HEK293 (cell line): ENCODE results near the gene TEX36.

ENCODE experiments used
- BCL11A ChIP-seq: fragments of 450-650 bp; formaldehyde crosslinking; IDR thresholded peaks from 2 replicates; pipeline ENCODE4 v1.5.1; 2016; ENCODE audit warnings: low read depth, missing biosample characterization, missing genetic modification characterization
- EGR2 ChIP-seq: fragments of 450-650 bp; formaldehyde crosslinking; IDR thresholded peaks from 2 replicates; pipeline ENCODE4 v1.5.1; 2016; ENCODE audit warnings: low read depth, missing biosample characterization, missing genetic modification characterization
- FEZF1 ChIP-seq: fragments of 450-650 bp; formaldehyde crosslinking; IDR thresholded peaks from 2 replicates; pipeline ENCODE4 v1.5.1; 2016; ENCODE audit warnings: missing biosample characterization, missing genetic modification characterization
- GLI2 ChIP-seq: fragments of 450-650 bp; formaldehyde crosslinking; IDR thresholded peaks from 2 replicates; pipeline ENCODE4; 2017; ENCODE audit warnings: missing biosample characterization, missing genetic modification characterization, low read depth, borderline replicate concordance
- GLIS1 ChIP-seq: fragments of 450-650 bp; formaldehyde crosslinking; IDR thresholded peaks from 2 replicates; pipeline ENCODE4 v1.5.1; 2016; ENCODE audit warnings: missing biosample characterization, missing genetic modification characterization
- KLF10 ChIP-seq: fragments of 450-650 bp; IDR thresholded peaks from 2 replicates; pipeline ENCODE4 v1.5.1; 2018; ENCODE audit warnings: missing biosample characterization, mild to moderate bottlenecking, missing genetic modification characterization
- KLF16 ChIP-seq: fragments of 450-650 bp; formaldehyde crosslinking; IDR thresholded peaks from 2 replicates; pipeline ENCODE4 v1.5.1; 2017; ENCODE audit warnings: missing biosample characterization, missing genetic modification characterization
- KLF7 ChIP-seq: fragments of 450-650 bp; formaldehyde crosslinking; IDR thresholded peaks from 2 replicates; pipeline ENCODE4 v1.5.1; 2016; ENCODE audit warnings: missing biosample characterization, missing genetic modification characterization, borderline replicate concordance
- KLF8 ChIP-seq: fragments of 450-650 bp; formaldehyde crosslinking; IDR thresholded peaks from 2 replicates; pipeline ENCODE4 v1.5.1; 2016; ENCODE audit warnings: missing biosample characterization, missing genetic modification characterization
- OSR2 ChIP-seq: fragments of 450-650 bp; formaldehyde crosslinking; IDR thresholded peaks from 2 replicates; pipeline ENCODE4 v1.5.1; 2016; ENCODE audit warnings: missing biosample characterization, missing genetic modification characterization
- REPIN1 ChIP-seq: fragments of 450-650 bp; formaldehyde crosslinking; IDR thresholded peaks from 2 replicates; pipeline ENCODE4 v1.5.1; 2017; ENCODE audit warnings: missing biosample characterization, missing genetic modification characterization, low read depth
- SCRT1 ChIP-seq: fragments of 450-650 bp; formaldehyde crosslinking; IDR thresholded peaks from 2 replicates; pipeline ENCODE4 v1.5.1; 2016; ENCODE audit warnings: missing biosample characterization, missing genetic modification characterization, borderline replicate concordance
- SETDB1 ChIP-seq: IDR thresholded peaks from one replicate; pipeline ENCODE4 v1.6.1; 2017; ENCODE audit warnings: mild to moderate bottlenecking, low read length, moderate library complexity, mixed read lengths; ENCODE audit not compliant: insufficient read length
- SP3 ChIP-seq: fragments of 450-650 bp; formaldehyde crosslinking; IDR thresholded peaks from 2 replicates; pipeline ENCODE4 v1.5.1; 2016; ENCODE audit warnings: missing biosample characterization, missing genetic modification characterization
- ZBTB48 ChIP-seq: fragments of 450-650 bp; formaldehyde crosslinking; IDR thresholded peaks from 2 replicates; pipeline ENCODE4 v1.5.1; 2016; ENCODE audit warnings: missing biosample characterization, missing genetic modification characterization
- ZFP41 ChIP-seq: fragments of 450-650 bp; formaldehyde crosslinking; IDR thresholded peaks from 2 replicates; pipeline ENCODE4 v1.5.1; 2016; ENCODE audit warnings: missing biosample characterization, missing genetic modification characterization, borderline replicate concordance
- ZNF10 ChIP-seq: fragments of 450-650 bp; formaldehyde crosslinking; IDR thresholded peaks from 2 replicates; pipeline ENCODE4 v1.5.1; 2017; ENCODE audit warnings: missing biosample characterization, missing genetic modification characterization
- ZNF121 ChIP-seq: fragments of 450-650 bp; formaldehyde crosslinking; IDR thresholded peaks from 2 replicates; pipeline ENCODE4 v1.5.1; 2016; ENCODE audit warnings: missing biosample characterization, missing genetic modification characterization
- ZNF202 ChIP-seq: fragments of 450-650 bp; formaldehyde crosslinking; IDR thresholded peaks from 2 replicates; pipeline ENCODE4 v1.5.1; 2016; ENCODE audit warnings: missing biosample characterization, missing genetic modification characterization, borderline replicate concordance
- ZNF302 ChIP-seq: fragments of 450-650 bp; formaldehyde crosslinking; IDR thresholded peaks from 2 replicates; pipeline ENCODE4 v1.5.1; 2016; ENCODE audit warnings: missing biosample characterization, missing genetic modification characterization, low read depth
- ZNF324 ChIP-seq: fragments of 450-650 bp; formaldehyde crosslinking; IDR thresholded peaks from 2 replicates; pipeline ENCODE4 v1.5.1; 2016; ENCODE audit warnings: missing biosample characterization, missing genetic modification characterization
- ZNF350 ChIP-seq: fragments of 450-650 bp; formaldehyde crosslinking; IDR thresholded peaks from 2 replicates; pipeline ENCODE4 v1.5.0; 2017; ENCODE audit warnings: missing biosample characterization, mild to moderate bottlenecking, missing genetic modification characterization
- ZNF416 ChIP-seq: fragments of 450-650 bp; formaldehyde crosslinking; IDR thresholded peaks from 2 replicates; pipeline ENCODE4 v1.5.1; 2016; ENCODE audit warnings: missing biosample characterization, missing genetic modification characterization
- ZNF473 ChIP-seq: fragments of 450-650 bp; formaldehyde crosslinking; IDR thresholded peaks from 2 replicates; pipeline ENCODE4 v1.5.1; 2017; ENCODE audit warnings: missing biosample characterization, missing genetic modification characterization
- ZNF549 ChIP-seq: fragments of 450-650 bp; IDR thresholded peaks from 2 replicates; pipeline ENCODE4 v1.5.1; 2018; ENCODE audit warnings: missing biosample characterization, missing genetic modification characterization, mild to moderate bottlenecking, inconsistent platforms, moderate library complexity
- ZNF558 ChIP-seq: fragments of 450-650 bp; formaldehyde crosslinking; IDR thresholded peaks from 2 replicates; pipeline ENCODE4 v1.5.1; 2016; ENCODE audit warnings: missing biosample characterization, missing genetic modification characterization
- ZNF561 ChIP-seq: fragments of 450-650 bp; IDR thresholded peaks from 2 replicates; pipeline ENCODE4 v1.5.1; 2018; ENCODE audit warnings: missing biosample characterization, missing genetic modification characterization, borderline replicate concordance
- ZNF600 ChIP-seq: fragments of 450-650 bp; formaldehyde crosslinking; IDR thresholded peaks from 2 replicates; pipeline ENCODE4 v1.5.1; 2016; ENCODE audit warnings: missing biosample characterization, missing genetic modification characterization
- ZSCAN16 ChIP-seq: fragments of 450-650 bp; formaldehyde crosslinking; IDR thresholded peaks from 2 replicates; pipeline ENCODE4 v1.5.1; 2016; ENCODE audit warnings: missing biosample characterization, missing genetic modification characterization
- ZSCAN30 ChIP-seq: fragments of 450-650 bp; IDR thresholded peaks from 2 replicates; pipeline ENCODE4 v1.5.1; 2018; ENCODE audit warnings: missing biosample characterization, mild to moderate bottlenecking, missing genetic modification characterization, moderate library complexity
- ZXDB ChIP-seq: fragments of 450-650 bp; formaldehyde crosslinking; IDR thresholded peaks from 2 replicates; pipeline ENCODE4 v1.5.1; 2016; ENCODE audit warnings: missing biosample characterization, missing genetic modification characterization
- TF ChIP-seq, protein P1 (sequence below): fragments of 450-650 bp; formaldehyde crosslinking; IDR thresholded peaks from 2 replicates; pipeline ENCODE4 v1.5.1; 2016; ENCODE audit warnings: missing biosample characterization, missing genetic modification characterization
- TF ChIP-seq, protein P2 (sequence below): fragments of 450-650 bp; formaldehyde crosslinking; IDR thresholded peaks from 2 replicates; pipeline ENCODE4 v1.5.1; 2016; ENCODE audit warnings: missing biosample characterization, missing genetic modification characterization
- TF ChIP-seq, protein P3 (sequence below): fragments of 450-650 bp; formaldehyde crosslinking; optimal IDR thresholded peaks from 2 replicates; pipeline ENCODE3; 2016; ENCODE audit warnings: missing biosample characterization, mild to moderate bottlenecking, missing genetic modification characterization

The TEX36 gene

DNA sequence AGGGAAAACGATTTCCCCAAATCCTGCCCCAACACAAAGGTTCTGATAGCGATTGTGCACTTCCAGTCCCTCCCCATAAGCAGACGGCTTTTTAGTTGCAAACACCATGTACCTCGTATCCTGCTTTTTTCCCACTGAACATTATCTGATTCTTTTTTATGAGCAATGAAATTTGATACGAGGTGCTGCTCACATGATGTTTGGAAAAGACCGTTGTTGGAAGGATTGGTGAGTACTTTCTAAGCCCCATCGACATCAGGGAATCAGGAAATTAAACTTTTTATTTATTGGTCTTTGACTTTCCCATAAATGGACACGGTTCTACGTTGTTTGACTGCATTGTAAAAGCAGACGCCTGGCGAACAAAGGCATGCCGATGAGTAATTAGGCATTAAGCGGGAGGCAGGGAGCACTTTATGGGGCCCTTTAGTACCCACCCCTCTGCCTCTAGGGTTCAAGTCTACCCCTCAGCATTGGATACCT lies 49.4 kb downstream of the TEX36 start (continued):
- TF ChIP-seq OSR2 (peak; percentile 96), GLI2 (tag by site-specific recombination) (peak; percentile 82), ZNF600 (tag by site-specific recombination) (peak; percentile 70; the same call in 1 of the 2 replicates), REPIN1 (tag by site-specific recombination) (no peak), KLF10 (tag by site-specific recombination) (peak; percentile 78), ZBTB48 (tag by site-specific recombination) (0 out of 2 replicates have a peak, but pooled peaks have one; percentile 37), KLF16 (tag by site-specific recombination) (peak; percentile 73; the same call in 1 of the 2 replicates), KLF7 (tag by site-specific recombination) (peak; percentile 76; the same call in 1 of the 2 replicates), SCRT1 (peak; percentile 34; the same call in 1 of the 2 replicates), BCL11A (tag by site-specific recombination) (peak; percentile 91), ZNF324 (0 out of 2 replicates have a peak, but pooled peaks have one; percentile 15), ZNF549 (no peak), SP3 (tag by site-specific recombination) (0 out of 2 replicates have a peak, but pooled peaks have one; percentile 23), ZNF558 (no peak), ZNF302 (tag by site-specific recombination) (no peak), ZFP41 (tag by site-specific recombination) (no peak), ZXDB (tag by site-specific recombination) (peak; percentile 95), SETDB1 (peak; percentile 18), EGR2 (tag by site-specific recombination) (no peak), ZNF561 (tag by site-specific recombination) (peak; percentile 98), ZNF473 (tag by site-specific recombination) (no peak), GLIS1 (tag by site-specific recombination) (peak; percentile 65), ZSCAN30 (tag by site-specific recombination) (peak; percentile 92), ZNF350 (tag by site-specific recombination) (peak; percentile 99), KLF8 (tag by site-specific recombination) (peak; percentile 61), ZNF121 (tag by site-specific recombination) (no peak), ZSCAN16 (tag by site-specific recombination) (no peak; the same call in 1 of the 2 replicates), ZNF202 (tag by site-specific recombination) (no peak), ZNF416 (tag by site-specific recombination) (no peak), FEZF1 (peak; percentile 100), ZNF10 (tag by site-specific recombination) (peak; percentile 84)
- TF ChIP-seq, protein P1, sequence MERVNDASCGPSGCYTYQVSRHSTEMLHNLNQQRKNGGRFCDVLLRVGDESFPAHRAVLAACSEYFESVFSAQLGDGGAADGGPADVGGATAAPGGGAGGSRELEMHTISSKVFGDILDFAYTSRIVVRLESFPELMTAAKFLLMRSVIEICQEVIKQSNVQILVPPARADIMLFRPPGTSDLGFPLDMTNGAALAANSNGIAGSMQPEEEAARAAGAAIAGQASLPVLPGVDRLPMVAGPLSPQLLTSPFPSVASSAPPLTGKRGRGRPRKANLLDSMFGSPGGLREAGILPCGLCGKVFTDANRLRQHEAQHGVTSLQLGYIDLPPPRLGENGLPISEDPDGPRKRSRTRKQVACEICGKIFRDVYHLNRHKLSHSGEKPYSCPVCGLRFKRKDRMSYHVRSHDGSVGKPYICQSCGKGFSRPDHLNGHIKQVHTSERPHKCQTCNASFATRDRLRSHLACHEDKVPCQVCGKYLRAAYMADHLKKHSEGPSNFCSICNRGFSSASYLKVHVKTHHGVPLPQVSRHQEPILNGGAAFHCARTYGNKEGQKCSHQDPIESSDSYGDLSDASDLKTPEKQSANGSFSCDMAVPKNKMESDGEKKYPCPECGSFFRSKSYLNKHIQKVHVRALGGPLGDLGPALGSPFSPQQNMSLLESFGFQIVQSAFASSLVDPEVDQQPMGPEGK (tag by site-specific recombination): peak; percentile 75
- TF ChIP-seq, protein P2, sequence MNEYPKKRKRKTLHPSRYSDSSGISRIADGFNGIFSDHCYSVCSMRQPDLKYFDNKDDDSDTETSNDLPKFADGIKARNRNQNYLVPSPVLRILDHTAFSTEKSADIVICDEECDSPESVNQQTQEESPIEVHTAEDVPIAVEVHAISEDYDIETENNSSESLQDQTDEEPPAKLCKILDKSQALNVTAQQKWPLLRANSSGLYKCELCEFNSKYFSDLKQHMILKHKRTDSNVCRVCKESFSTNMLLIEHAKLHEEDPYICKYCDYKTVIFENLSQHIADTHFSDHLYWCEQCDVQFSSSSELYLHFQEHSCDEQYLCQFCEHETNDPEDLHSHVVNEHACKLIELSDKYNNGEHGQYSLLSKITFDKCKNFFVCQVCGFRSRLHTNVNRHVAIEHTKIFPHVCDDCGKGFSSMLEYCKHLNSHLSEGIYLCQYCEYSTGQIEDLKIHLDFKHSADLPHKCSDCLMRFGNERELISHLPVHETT: peak; percentile 52; the same call in 1 of the 2 replicates
- TF ChIP-seq, protein P3, sequence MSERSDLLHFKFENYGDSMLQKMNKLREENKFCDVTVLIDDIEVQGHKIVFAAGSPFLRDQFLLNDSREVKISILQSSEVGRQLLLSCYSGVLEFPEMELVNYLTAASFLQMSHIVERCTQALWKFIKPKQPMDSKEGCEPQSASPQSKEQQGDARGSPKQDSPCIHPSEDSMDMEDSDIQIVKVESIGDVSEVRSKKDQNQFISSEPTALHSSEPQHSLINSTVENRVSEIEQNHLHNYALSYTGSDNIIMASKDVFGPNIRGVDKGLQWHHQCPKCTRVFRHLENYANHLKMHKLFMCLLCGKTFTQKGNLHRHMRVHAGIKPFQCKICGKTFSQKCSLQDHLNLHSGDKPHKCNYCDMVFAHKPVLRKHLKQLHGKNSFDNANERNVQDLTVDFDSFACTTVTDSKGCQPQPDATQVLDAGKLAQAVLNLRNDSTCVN (tag by site-specific recombination): no peak
